Peyer's patch (tissue), 4 donors: Measurements from ENCODE around the gene POU2AF1. TPM values are rescaled to one million over a fixed set of nuclear protein-coding genes. Genes with fewer than 3 reads are reported as not detected.
A peak's percentile ranks its signal among the peaks of the same experiment; 100 is the strongest.

Experiments used
- DNase-seq, 3 donors: peaks; one replicate each; pipeline ENCODE4 v3.0.0-alpha.2; 2017 to 2019
- H3K27ac ChIP-seq, 4 donors: fragments of 200-600 bp; sonication (generic); one replicate each; pipeline ENCODE4 v1.5.1; 2016 to 2019
- H3K27me3 ChIP-seq, 2 donors: fragments of 200-600 bp; sonication (generic); one replicate each; pipeline ENCODE4 v1.5.1; 2019
- H3K36me3 ChIP-seq, 3 donors: fragments of 200-600 bp; sonication (generic); one replicate each; pipeline ENCODE4 v1.5.1; 2016 to 2019
- H3K4me1 ChIP-seq, 4 donors: fragments of 200-600 bp; sonication (generic); one replicate each; pipeline ENCODE4 v1.5.1; 2016 to 2019
- H3K4me3 ChIP-seq, 4 donors: fragments of 200-600 bp; sonication (generic); 1 replicate in 3 of 4; 2 replicates in 1 of 4; pipeline ENCODE4 v1.5.1; 2016 to 2019; ENCODE audit warnings: mild to moderate bottlenecking in 1 of 4
- H3K9me3 ChIP-seq, 4 donors: fragments of 200-600 bp; sonication (generic); one replicate each; pipeline ENCODE4 v1.5.1; 2016 to 2019; ENCODE audit warnings: mild to moderate bottlenecking in 1 of 4
- CTCF ChIP-seq, 6 experiments: fragments of 450-650 bp in 4 of 6; fragments of 200-600 bp in 2 of 6; sonication (generic) in 1 of 6; IDR thresholded peaks; one replicate each; pipeline ENCODE4 v1.5.1; 2017 to 2019; ENCODE audit warnings: antibody characterized with exemption in 6 of 6, mild to moderate bottlenecking in 3 of 6, moderate library complexity in 1 of 6
- POLR2A ChIP-seq, 2 donors: fragments of 450-650 bp; IDR thresholded peaks; one replicate each; pipeline ENCODE4 v1.5.1; 2017; ENCODE audit warnings: antibody characterized with exemption in 2 of 2, mild to moderate bottlenecking in 2 of 2, moderate library complexity in 2 of 2
- total RNA-seq, 4 donors: library from RNA; depleted of rRNA; stranded (reverse); fragments of >200 nt; gene quantifications; one replicate each; pipeline ENCODE4 v1.1.0, GENCODE V29; 2016

POU2AF1 gene
- total RNA-seq, 4 donors from 2014 or later = 5.0 to 33.0 (median 5.4) TPM

- H3K27me3 ChIP-seq = no peaks in the 10 kb centered on the region
- H3K4me3 ChIP-seq = no peak overlapping the region
- no peak for DNase-seq
- H3K9me3 ChIP-seq = no peaks in the 10 kb centered on the region
- peaks cover 0 to 6% (median 0%) of the 10 kb centered on the region in 4 donors for H3K4me1 ChIP-seq
- TF ChIP-seq CTCF (IDR thresholded peaks at IDR 0.05) = no peak
- no peak for TF ChIP-seq POLR2A (IDR thresholded peaks at IDR 0.05)
- H3K36me3 ChIP-seq = no peaks in the 10 kb centered on the region
- peak overlapping the region in 1 of 4 donors; percentile 50 for H3K27ac ChIP-seq
Observed at GRCh38 chr11:111408789-111409727, 30.0 kb upstream of the POU2AF1 start.

- Histone ChIP-seq H3K36me3 (no peaks in the 10 kb centered on the region), H3K4me1 (peaks cover 0 to 6% (median 0%) of the 10 kb centered on the region in 4 donors), H3K27me3 (no peaks in the 10 kb centered on the region), H3K4me3 (no peak overlapping the region), H3K27ac (no peak overlapping the region), H3K9me3 (no peaks in the 10 kb centered on the region)
- TF ChIP-seq CTCF (IDR thresholded peaks at IDR 0.05) (no peak), POLR2A (IDR thresholded peaks at IDR 0.05) (no peak)
- no peak for DNase-seq
Observed at GRCh38 chr11:111407652-111408051, 28.6 kb upstream of the POU2AF1 start.

- Histone ChIP-seq H3K27ac (no peak overlapping the region), H3K9me3 (no peaks in the 10 kb centered on the region), H3K4me3 (no peak overlapping the region), H3K4me1 (peaks cover 0 to 6% (median 0%) of the 10 kb centered on the region in 4 donors), H3K36me3 (no peaks in the 10 kb centered on the region), H3K27me3 (no peaks in the 10 kb centered on the region)
- DNase-seq = no peak
- no peak for TF ChIP-seq POLR2A (IDR thresholded peaks at IDR 0.05)
- no peak for TF ChIP-seq CTCF (IDR thresholded peaks at IDR 0.05)
Observed at GRCh38 chr11:111406589-111406988, 27.5 kb upstream of the POU2AF1 start.

GRCh38 chr11:111406091-111406490 lies 27.0 kb upstream of the POU2AF1 start:
- peaks cover 0 to 6% (median 0%) of the 10 kb centered on the region in 4 donors for H3K4me1 ChIP-seq
- H3K9me3 ChIP-seq = no peaks in the 10 kb centered on the region
- H3K36me3 ChIP-seq = no peaks in the 10 kb centered on the region
- no peak overlapping the region for H3K4me3 ChIP-seq
- H3K27ac ChIP-seq = no peak overlapping the region
- H3K27me3 ChIP-seq = no peaks in the 10 kb centered on the region
- TF ChIP-seq POLR2A (IDR thresholded peaks at IDR 0.05) = no peak
- TF ChIP-seq CTCF (IDR thresholded peaks at IDR 0.05) = no peak
- no peak for DNase-seq

GRCh38 chr11:111405551-111405950 lies 26.5 kb upstream of the POU2AF1 start:
- Histone ChIP-seq H3K9me3 (no peaks in the 10 kb centered on the region), H3K27me3 (no peaks in the 10 kb centered on the region), H3K27ac (no peak overlapping the region), H3K4me1 (peaks cover 0 to 6% (median 0%) of the 10 kb centered on the region in 4 donors), H3K36me3 (no peaks in the 10 kb centered on the region), H3K4me3 (no peak overlapping the region)
- DNase-seq = no peak
- TF ChIP-seq POLR2A (IDR thresholded peaks at IDR 0.05) (no peak), CTCF (IDR thresholded peaks at IDR 0.05) (no peak)
